Esophagus squamous epithelium (tissue), 5 donors: ENCODE data around the gene ZBTB48. TPM values are rescaled to one million over a fixed set of nuclear protein-coding genes. Genes with fewer than 3 reads are reported as not detected.

Experiments
- DNase-seq: peaks from one replicate; lab custom pipeline; 2025; lab: John Stamatoyannopoulos, UW
- H3K27ac ChIP-seq, 4 donors: fragments of 200-600 bp; sonication (generic); one replicate each; pipeline ENCODE4 v1.5.1; 2016 to 2019; ENCODE audit warnings: mild to moderate bottlenecking in 1 of 4
- H3K27me3 ChIP-seq, 4 donors: fragments of 200-600 bp; sonication (generic); 1 replicate in 3 of 4; 2 replicates in 1 of 4; pipeline versions ENCODE4 v1.5.1 to v1.6.0; 2017 to 2021; ENCODE audit warnings: antibody characterized with exemption in 1 of 4
- H3K36me3 ChIP-seq, 3 donors: fragments of 200-600 bp; sonication (generic); one replicate each; pipeline ENCODE4 v1.5.1; 2016 to 2019
- H3K4me1 ChIP-seq, 3 donors: fragments of 200-600 bp; sonication (generic); one replicate each; pipeline ENCODE4 v1.5.1; 2017 to 2019
- H3K4me3 ChIP-seq, 4 donors: fragments of 200-600 bp; sonication (generic); 1 replicate in 3 of 4; 2 replicates in 1 of 4; pipeline ENCODE4 v1.5.1; 2016 to 2019; ENCODE audit warnings: mild to moderate bottlenecking in 2 of 4, moderate library complexity in 1 of 4
- H3K9me3 ChIP-seq, 3 donors: fragments of 200-600 bp; sonication (generic); one replicate each; pipeline ENCODE4 v1.5.1; 2016 to 2019
- CTCF ChIP-seq, 6 experiments: fragments of 450-650 bp in 4 of 6; fragments of 200-600 bp in 2 of 6; sonication (generic) in 2 of 6; IDR thresholded peaks; one replicate each; pipeline ENCODE4 v1.5.1; 2016 to 2019; ENCODE audit warnings: antibody characterized with exemption in 6 of 6, mild to moderate bottlenecking in 4 of 6, moderate library complexity in 4 of 6
- POLR2A ChIP-seq, 4 donors: fragments of 450-650 bp; IDR thresholded peaks; one replicate each; pipeline ENCODE4 v1.6.1; 2017; ENCODE audit warnings: antibody characterized with exemption in 4 of 4, mild to moderate bottlenecking in 4 of 4, moderate library complexity in 3 of 4
- WGBS, 2 donors: methylation state at CpG; one replicate each; pipeline ENCODE4 v1.1.5; 2018; 5-methylcytosine and 5-hydroxymethylcytosine counted together
- intact Hi-C: fragments of 100-400 bp; cut with DNase I; formaldehyde crosslinking; loops from one replicate; pipeline ENCODE4 v1.15.0; 2022
- total RNA-seq, 4 donors: library from RNA; depleted of rRNA; stranded (reverse); fragments of >200 nt; gene quantifications; one replicate each; pipeline ENCODE4 v1.1.0, GENCODE V29; 2016
- donor health status: DM: yes; HTN: yes; CAD: no.

ZBTB48 gene
- total RNA-seq, 4 donors from 2014 or later, result 7.2 to 26.0 (median 16.0) TPM

GRCh38 chr1:6603915-6604558 is 24.2 kb downstream of the ZBTB48 start:
- peaks cover 20 to 46% (median 28%) of the 10 kb centered on the region in 3 donors for H3K4me1 ChIP-seq
- WGBS, 2 donors, result 17 to 29% methylated on average over 16 to 17 of the region's 19 CpGs
- H3K27me3 ChIP-seq, result no peaks in the 10 kb centered on the region
- H3K27ac ChIP-seq, result peak overlapping the region; percentile 96 to 100 (median 98)
- DNase-seq, result no peak
- no peaks in the 10 kb centered on the region for H3K9me3 ChIP-seq
- peaks cover 0 to 1% (median 0%) of the 10 kb centered on the region in 3 donors for H3K36me3 ChIP-seq
- H3K4me3 ChIP-seq, result peak overlapping the region; percentile 73 to 99 (median 92)
- TF ChIP-seq CTCF (IDR thresholded peaks at IDR 0.05) (peak in 3 of 6 experiments; percentile 29 to 39 (median 34)), POLR2A (IDR thresholded peaks at IDR 0.05) (peak in 1 of 4 donors; percentile 14)
- intact Hi-C loops, result no loop called here

- H3K4me3 ChIP-seq, result peak overlapping the region; percentile 76 to 97 (median 85)
- H3K27me3 ChIP-seq, result no peaks in the 10 kb centered on the region
- DNase-seq, result no peak
- 0% methylated on average over 12 to 19 of the region's 67 CpGs for WGBS, 2 donors
- peaks cover 19 to 66% (median 29%) of the 10 kb centered on the region in 3 donors for H3K4me1 ChIP-seq
- no peaks in the 10 kb centered on the region for H3K9me3 ChIP-seq
- intact Hi-C loops, result no loop called here
- TF ChIP-seq POLR2A (IDR thresholded peaks at IDR 0.05) (peak in 2 of 4 donors; percentile 71 to 75), CTCF (IDR thresholded peaks at IDR 0.05) (no peak)
- H3K27ac ChIP-seq, result peak overlapping the region; percentile 97 to 99 (median 98)
- H3K36me3 ChIP-seq, result peaks cover 0 to 8% (median 0%) of the 10 kb centered on the region in 3 donors
These were observed 33.0 kb downstream of the ZBTB48 start for GRCh38 chr1:6612641-6613360.

- 0% methylated on average over 3 of the region's 84 CpGs; no CpG with 5 or more reads in 1 of the 2 donors for WGBS, 2 donors
- peaks cover 0 to 15% (median 0%) of the 10 kb centered on the region in 3 donors for H3K36me3 ChIP-seq
- H3K9me3 ChIP-seq, result no peaks in the 10 kb centered on the region
- DNase-seq, result peak; percentile 99
- no peaks in the 10 kb centered on the region for H3K27me3 ChIP-seq
- peaks cover 19 to 66% (median 29%) of the 10 kb centered on the region in 3 donors for H3K4me1 ChIP-seq
- peak in 2 of 4 donors; percentile 44 to 74 for TF ChIP-seq POLR2A (IDR thresholded peaks at IDR 0.05)
- TF ChIP-seq CTCF (IDR thresholded peaks at IDR 0.05), result no peak
- peak within 1 kb of the TSS; percentile 97 to 99 (median 98) for H3K27ac ChIP-seq
- peak within 1 kb of the TSS; percentile 76 to 97 (median 85) for H3K4me3 ChIP-seq
- intact Hi-C loops, result no loop called here
These were observed 33.7 kb downstream of the ZBTB48 start, which contains the start of gene PHF13 for GRCh38 chr1:6613361-6614018. PHF13 (plus strand) TSS chr1:6613731; CDS start chr1:6614067, 336 bp downstream.

- WGBS, 2 donors, result 0 to 1% methylated on average over 3 to 17 of the region's 117 CpGs
- peaks cover 19 to 58% (median 27%) of the 10 kb centered on the region in 3 donors for H3K4me1 ChIP-seq
- DNase-seq, result no peak
- intact Hi-C loops, result no loop called here
- H3K4me3 ChIP-seq, result peak overlapping the region; percentile 76 to 97 (median 85)
- H3K9me3 ChIP-seq, result no peaks in the 10 kb centered on the region
- H3K27me3 ChIP-seq, result no peaks in the 10 kb centered on the region
- peak overlapping the region; percentile 91 to 99 (median 98) for H3K27ac ChIP-seq
- H3K36me3 ChIP-seq, result peaks cover 0 to 23% (median 3%) of the 10 kb centered on the region in 3 donors
- TF ChIP-seq CTCF (IDR thresholded peaks at IDR 0.05) (no peak), POLR2A (IDR thresholded peaks at IDR 0.05) (no peak)
These were observed 34.5 kb downstream of the ZBTB48 start for GRCh38 chr1:6614019-6614928.
